ENCODE measurements around the gene CTIF.

- no peak for TF ChIP-seq POLR2A (IDR thresholded peaks at IDR 0.05)
- TF ChIP-seq CTCF (IDR thresholded peaks at IDR 0.05) = no peak
Measured at GRCh38 chr18:48806551-48807261, 267.9 kb downstream of the CTIF start.
